ENCODE data around the gene URI1. TPM values are rescaled to one million over a fixed set of nuclear protein-coding genes. Genes with fewer than 3 reads are reported as not detected.

Gene URI1
- total RNA-seq, 1 donor from 2014 or later: 101 TPM

DNA sequence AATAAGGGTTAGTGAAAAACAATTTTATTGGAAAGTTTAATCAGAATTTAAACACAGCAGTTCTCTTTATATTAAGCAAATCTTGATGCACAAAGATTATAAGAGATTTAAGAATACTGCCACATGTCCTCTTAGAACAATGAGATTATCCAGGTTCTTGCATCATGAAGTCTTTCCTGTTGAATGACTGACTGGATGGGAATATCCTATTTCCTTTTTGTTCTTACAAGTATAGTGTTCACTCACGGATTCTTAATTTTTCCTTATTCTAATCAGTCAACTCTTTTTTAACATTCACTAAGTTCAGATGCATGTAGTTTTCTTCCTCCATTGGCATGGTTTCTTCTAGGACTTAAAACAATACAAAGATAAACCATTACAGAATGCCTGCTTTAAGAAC, 10.1 kb downstream of the URI1 start:
- H3K36me3 ChIP-seq (ENCODE audit: control insufficient read depth, insufficient read depth, low read length): no peaks in the 10 kb centered on the region
- H3K27me3 ChIP-seq (ENCODE audit: control insufficient read depth, insufficient read depth, low read length): no peaks in the 10 kb centered on the region
- TF ChIP-seq, protein P1, sequence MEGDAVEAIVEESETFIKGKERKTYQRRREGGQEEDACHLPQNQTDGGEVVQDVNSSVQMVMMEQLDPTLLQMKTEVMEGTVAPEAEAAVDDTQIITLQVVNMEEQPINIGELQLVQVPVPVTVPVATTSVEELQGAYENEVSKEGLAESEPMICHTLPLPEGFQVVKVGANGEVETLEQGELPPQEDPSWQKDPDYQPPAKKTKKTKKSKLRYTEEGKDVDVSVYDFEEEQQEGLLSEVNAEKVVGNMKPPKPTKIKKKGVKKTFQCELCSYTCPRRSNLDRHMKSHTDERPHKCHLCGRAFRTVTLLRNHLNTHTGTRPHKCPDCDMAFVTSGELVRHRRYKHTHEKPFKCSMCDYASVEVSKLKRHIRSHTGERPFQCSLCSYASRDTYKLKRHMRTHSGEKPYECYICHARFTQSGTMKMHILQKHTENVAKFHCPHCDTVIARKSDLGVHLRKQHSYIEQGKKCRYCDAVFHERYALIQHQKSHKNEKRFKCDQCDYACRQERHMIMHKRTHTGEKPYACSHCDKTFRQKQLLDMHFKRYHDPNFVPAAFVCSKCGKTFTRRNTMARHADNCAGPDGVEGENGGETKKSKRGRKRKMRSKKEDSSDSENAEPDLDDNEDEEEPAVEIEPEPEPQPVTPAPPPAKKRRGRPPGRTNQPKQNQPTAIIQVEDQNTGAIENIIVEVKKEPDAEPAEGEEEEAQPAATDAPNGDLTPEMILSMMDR (IDR thresholded peaks at IDR 0.05; ENCODE audit: insufficient read depth, low read length, severe bottlenecking): no peak
- no peak for FAIRE-seq
- DNase-seq (ENCODE audit: low read depth): peak; percentile 42
- no peak overlapping the region for H3K4me3 ChIP-seq (ENCODE audit: low read depth, low read length)

DNA sequence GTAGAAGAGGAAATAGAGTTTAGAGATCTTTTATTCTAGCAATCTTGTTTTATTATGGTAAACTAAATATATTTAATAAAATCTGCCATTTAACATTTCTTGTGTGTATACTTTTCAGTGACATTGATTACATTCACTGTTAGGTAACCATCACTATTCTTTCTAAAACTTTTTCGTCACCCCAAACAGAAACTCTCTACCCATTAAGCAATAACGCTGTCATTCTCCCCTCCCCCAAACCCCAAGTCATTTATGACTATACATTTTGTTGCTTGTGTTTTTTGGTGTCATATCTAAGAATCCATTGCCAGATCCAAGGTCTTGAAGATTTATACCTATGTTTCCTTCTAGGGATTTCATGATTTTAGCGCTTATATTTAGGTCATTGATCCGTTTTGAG, 10.6 kb downstream of the URI1 start:
- FAIRE-seq: no peak
- no peak for DNase-seq (ENCODE audit: low read depth)
- TF ChIP-seq, protein P1 (IDR thresholded peaks at IDR 0.05; ENCODE audit: insufficient read depth, low read length, severe bottlenecking): no peak
- Histone ChIP-seq H3K36me3 (ENCODE audit: control insufficient read depth, insufficient read depth, low read length) (no peaks in the 10 kb centered on the region), H3K27me3 (ENCODE audit: control insufficient read depth, insufficient read depth, low read length) (no peaks in the 10 kb centered on the region), H3K4me3 (ENCODE audit: low read depth, low read length) (no peak overlapping the region)

DNA sequence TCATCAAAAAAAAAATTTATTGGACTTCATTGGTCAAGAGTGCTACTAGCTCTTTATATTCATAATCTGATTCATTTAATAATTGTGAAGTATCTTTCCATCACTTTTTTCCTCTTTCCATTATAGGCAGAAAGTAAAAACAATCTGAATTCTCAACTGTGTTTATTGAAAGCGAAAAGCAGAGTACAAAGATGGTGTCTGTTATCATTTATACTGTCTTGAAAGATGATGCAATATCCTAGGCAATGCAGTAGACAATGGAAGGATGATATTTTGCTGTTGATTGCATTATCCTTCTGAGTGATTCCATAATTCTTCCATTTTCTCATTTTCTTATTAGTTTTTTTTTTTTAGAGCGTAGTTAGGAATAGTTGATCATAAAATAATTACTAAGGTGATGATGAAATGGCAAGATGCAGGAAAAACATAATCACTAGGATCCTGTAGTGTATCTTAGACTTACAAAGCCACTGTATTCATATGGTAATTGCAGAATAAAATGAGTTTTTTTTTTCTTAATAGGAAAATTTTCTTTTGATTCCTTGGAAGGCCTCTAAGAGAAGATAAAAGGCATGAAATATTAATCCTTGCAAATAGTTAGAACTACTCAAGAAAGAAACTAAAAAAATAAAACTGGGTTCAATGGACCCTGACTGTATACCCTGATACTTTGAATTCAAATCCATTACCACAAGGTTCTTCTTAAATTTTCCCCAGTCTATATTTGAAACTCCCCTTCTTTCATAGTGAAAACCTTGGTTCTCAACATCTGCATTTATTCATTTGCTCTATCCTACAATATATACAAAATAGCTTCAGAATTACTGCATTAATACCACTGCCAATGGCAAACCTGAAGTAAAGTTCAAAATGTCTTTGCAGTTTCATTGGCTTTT, 11.6 kb downstream of the URI1 start:
- TF ChIP-seq, protein P1 (IDR thresholded peaks at IDR 0.05; ENCODE audit: insufficient read depth, low read length, severe bottlenecking): no peak
- FAIRE-seq (no peak), DNase-seq (ENCODE audit: low read depth) (no peak)
- Histone ChIP-seq H3K27me3 (ENCODE audit: control insufficient read depth, insufficient read depth, low read length) (no peaks in the 10 kb centered on the region), H3K4me3 (ENCODE audit: low read depth, low read length) (no peak overlapping the region), H3K36me3 (ENCODE audit: control insufficient read depth, insufficient read depth, low read length) (no peaks in the 10 kb centered on the region)

DNA sequence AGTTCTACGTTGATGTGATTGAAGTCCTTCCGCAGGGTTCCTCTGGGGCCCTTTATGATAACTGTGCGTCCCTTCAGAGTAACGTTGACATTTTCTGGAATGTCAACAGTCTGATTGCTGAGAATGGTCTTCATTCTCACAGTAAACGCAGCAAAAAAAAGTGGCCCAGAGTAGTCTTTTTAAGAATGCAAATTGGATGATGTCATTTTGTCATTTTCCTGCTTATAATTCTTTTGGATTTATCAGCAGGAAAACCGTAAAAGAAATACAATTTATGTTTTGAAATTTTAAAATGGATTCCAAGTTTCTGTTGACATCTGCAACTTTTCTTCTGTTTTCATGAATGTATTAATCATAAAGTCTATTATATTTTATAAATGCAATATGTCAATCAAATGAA, 14.8 kb downstream of the URI1 start:
- TF ChIP-seq, protein P1 (IDR thresholded peaks at IDR 0.05; ENCODE audit: insufficient read depth, low read length, severe bottlenecking): no peak
- no peak for DNase-seq (ENCODE audit: low read depth)
- FAIRE-seq: no peak
- H3K36me3 ChIP-seq (ENCODE audit: control insufficient read depth, insufficient read depth, low read length): no peaks in the 10 kb centered on the region
- H3K27me3 ChIP-seq (ENCODE audit: control insufficient read depth, insufficient read depth, low read length): no peaks in the 10 kb centered on the region
- no peak overlapping the region for H3K4me3 ChIP-seq (ENCODE audit: low read depth, low read length)

DNA sequence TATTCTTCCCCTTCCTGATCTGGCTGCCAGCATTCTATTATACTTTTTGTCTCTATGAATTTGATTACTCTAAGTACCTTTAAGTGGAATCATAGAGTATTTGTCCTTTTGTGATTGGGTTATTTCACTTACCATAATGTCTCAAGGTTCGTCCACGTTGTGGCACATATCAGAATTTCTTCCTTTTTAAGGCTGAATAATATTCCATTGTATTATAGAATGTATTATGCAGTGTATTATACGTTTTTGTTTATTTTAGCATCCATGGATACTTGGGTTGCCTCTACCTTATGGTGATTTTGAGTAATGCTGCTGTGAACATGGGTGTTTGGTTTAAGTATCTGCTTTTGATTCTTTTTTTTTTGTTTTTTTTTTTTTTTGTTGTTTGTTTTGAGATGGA, 19.3 kb downstream of the URI1 start:
- Histone ChIP-seq H3K27me3 (ENCODE audit: control insufficient read depth, insufficient read depth, low read length) (no peaks in the 10 kb centered on the region), H3K36me3 (ENCODE audit: control insufficient read depth, insufficient read depth, low read length) (no peaks in the 10 kb centered on the region), H3K4me3 (ENCODE audit: low read depth, low read length) (no peak overlapping the region)
- TF ChIP-seq, protein P1 (IDR thresholded peaks at IDR 0.05; ENCODE audit: insufficient read depth, low read length, severe bottlenecking): no peak
- DNase-seq (ENCODE audit: low read depth) (no peak), FAIRE-seq (no peak)
